Pancreas (tissue), 10 donors: ENCODE data around the gene PGBD4. TPM values are rescaled to one million over a fixed set of nuclear protein-coding genes. Genes with fewer than 3 reads are reported as not detected.
"Not testable (repeated sequence)": the region's sequence is repeated elsewhere in the genome, so short reads cannot be mapped to it uniquely, and the experiment has no call there.

Experiments used
- ATAC-seq, 4 donors: fragments of 200-7000 bp; cut with Tn5 transposase; one replicate each; pipeline versions ENCODE4 v1.8.0 to v1.9.1; 2020; ENCODE audit warnings: mild to moderate bottlenecking in 4 of 4, moderate library complexity in 4 of 4
- DNase-seq, 6 donors: peaks; one replicate each; pipeline ENCODE4 v3.0.0-alpha.2; 2020
- FAIRE-seq: peaks from 2 replicates; lab custom pipeline; 2012; peaks lifted over from hg19 to GRCh38; lab: Jason Lieb, UNC
- H3K27ac ChIP-seq, 4 donors: fragments of 200-600 bp; sonication (generic); 1 replicate in 3 of 4; 2 replicates in 1 of 4; pipeline versions ENCODE4 v1.5.0 to v1.8.0; 2020
- H3K27me3 ChIP-seq, 4 donors: fragments of 200-600 bp; one replicate each; pipeline ENCODE4 v1.8.0; 2021
- H3K36me3 ChIP-seq, 3 donors: fragments of 200-600 bp; sonication (generic) in 1 of 3; one replicate each; pipeline versions ENCODE4 v1.5.0 to v1.8.0; 2020 to 2021
- H3K4me1 ChIP-seq, 3 donors: fragments of 200-600 bp; one replicate each; pipeline ENCODE4 v1.8.0; 2021
- H3K4me3 ChIP-seq, 4 donors: fragments of 200-600 bp; sonication (generic) in 2 of 4; one replicate each; pipeline versions ENCODE4 v1.5.0 to v1.8.0; 2020 to 2021
- H3K9me3 ChIP-seq, 4 donors: fragments of 200-600 bp; one replicate each; pipeline ENCODE4 v1.8.0; 2021
- CTCF ChIP-seq, 4 donors: fragments of 200-600 bp; sonication (generic) in 3 of 4; IDR thresholded peaks; one replicate each; pipeline versions ENCODE4 v1.5.0 to v1.8.0; 2021; ENCODE audit warnings: antibody characterized with exemption in 4 of 4
- WGBS, 2 donors: extraction: QIAGEN DNeasy Blood & Tissue Kit; methylation state at CpG; one replicate each; pipeline ENCODE4 v1.1.7; 2013; 5-methylcytosine and 5-hydroxymethylcytosine counted together
- intact Hi-C, 3 donors: fragments of 100-400 bp; cut with DNase I; formaldehyde crosslinking; loops; one replicate each; pipeline versions ENCODE4 v1.11.1 to v1.14.2; 2022
- polyA plus RNA-seq, 2 donors: library from polyadenylated mRNA; stranded (reverse); fragments of 200-250 nt; gene quantifications; one replicate each; pipeline ENCODE4 v1.2.3, GENCODE V29; 2013
- total RNA-seq, 6 donors: library from RNA; stranded (reverse); fragmentation: NEBNext Ultra II Directional in 4 of 6; extraction: Animal tissue kit (Norgen Biotek cat#: 25700) in 4 of 6; gene quantifications; one replicate each; pipeline versions ENCODE4 v1.2.1 to v1.2.4, GENCODE V29; 2021 to 2023
- donor health status: healthy with polysubstance abuse.
- donor health status: DM: no; HTN: no; CAD: no; lungs with moderate emphysema.
- donor health status: DM: no; HTN: no; CAD: no.
- donor health status: control.
- donor health status: control.
- donor health status: Bipolar disorder and iron deficiency.
- donor health status: DM: yes; HTN: yes; CAD: no.
- donor health status: DM: no; HTN: no; CAD: no.
- donor health status: DM: no; HTN: no; CAD: no.
- donor health status: DM: yes; HTN: yes; CAD: no.

Gene PGBD4
- total and polyA plus RNA-seq, 8 donors = 0.37 to 1.1 (median 0.59) TPM

GRCh38 chr15:34116620-34117019 lies 14.7 kb downstream of the PGBD4 start:
- Histone ChIP-seq H3K27ac (no peak overlapping the region), H3K4me3 (no peak overlapping the region), H3K36me3 (no peaks in the 10 kb centered on the region), H3K9me3 (no peaks in the 10 kb centered on the region), H3K27me3 (no peaks in the 10 kb centered on the region), H3K4me1 (no peaks in the 10 kb centered on the region)
- TF ChIP-seq CTCF (IDR thresholded peaks at IDR 0.05) = no peak
- no peak for DNase-seq
- 33 to 38% methylated on average over 2 of the region's 2 CpGs for WGBS, 2 donors
- no peak for ATAC-seq
- intact Hi-C loops = loop anchor here in 1 of 3 donors (10.0 kb wide), 1 partner anchor 88 kb away; no protein-coding TSS in a partner anchor
- no peak for FAIRE-seq

- FAIRE-seq (no peak), ATAC-seq (no peak), DNase-seq (no peak)
- H3K27ac ChIP-seq = no peak overlapping the region
- no peaks in the 10 kb centered on the region for H3K36me3 ChIP-seq
- no peaks in the 10 kb centered on the region for H3K9me3 ChIP-seq
- intact Hi-C loops = loop anchor here in 1 of 3 donors (10.0 kb wide), 1 partner anchor 86 kb away; no protein-coding TSS in a partner anchor
- no peak overlapping the region for H3K4me3 ChIP-seq
- 62 to 70% methylated on average over 4 of the region's 4 CpGs for WGBS, 2 donors
- H3K27me3 ChIP-seq = no peaks in the 10 kb centered on the region
- no peak for TF ChIP-seq CTCF (IDR thresholded peaks at IDR 0.05)
- H3K4me1 ChIP-seq = no peaks in the 10 kb centered on the region
Measured at GRCh38 chr15:34119291-34119690, 17.4 kb downstream of the PGBD4 start.

GRCh38 chr15:34120420-34120819 lies 18.5 kb downstream of the PGBD4 start:
- H3K4me3 ChIP-seq, intact Hi-C loops, ATAC-seq, H3K9me3 ChIP-seq, H3K4me1 ChIP-seq, H3K27ac ChIP-seq, H3K27me3 ChIP-seq, FAIRE-seq, H3K36me3 ChIP-seq, DNase-seq: not testable (repeated sequence)
- WGBS, 2 donors = 38 to 49% methylated on average over 2 of the region's 2 CpGs

- ATAC-seq, H3K4me3 ChIP-seq, DNase-seq, H3K4me1 ChIP-seq, H3K9me3 ChIP-seq, H3K27me3 ChIP-seq, H3K36me3 ChIP-seq, FAIRE-seq, H3K27ac ChIP-seq, intact Hi-C loops: not testable (repeated sequence)
- WGBS, 2 donors = 84 to 87% methylated on average over 12 of the region's 12 CpGs
Measured at GRCh38 chr15:34121786-34122185, 19.9 kb downstream of the PGBD4 start.

- intact Hi-C loops = no loop called here
- no peaks in the 10 kb centered on the region for H3K36me3 ChIP-seq
- H3K4me3 ChIP-seq = no peak overlapping the region
- H3K9me3 ChIP-seq = no peaks in the 10 kb centered on the region
- no peaks in the 10 kb centered on the region for H3K4me1 ChIP-seq
- H3K27ac ChIP-seq = no peak overlapping the region
- WGBS, 2 donors = 24% methylated on average over 6 of the region's 6 CpGs
- FAIRE-seq (no peak), ATAC-seq (peak in 1 of 4 donors; percentile 18), DNase-seq (no peak)
- no peaks in the 10 kb centered on the region for H3K27me3 ChIP-seq
- TF ChIP-seq CTCF (IDR thresholded peaks at IDR 0.05) = no peak
Measured at GRCh38 chr15:34122771-34123183, 20.9 kb downstream of the PGBD4 start.

GRCh38 chr15:34124651-34125050 lies 22.8 kb downstream of the PGBD4 start:
- TF ChIP-seq CTCF (IDR thresholded peaks at IDR 0.05) = no peak
- H3K27me3 ChIP-seq = no peaks in the 10 kb centered on the region
- H3K4me3 ChIP-seq = no peak overlapping the region
- no peak overlapping the region for H3K27ac ChIP-seq
- H3K4me1 ChIP-seq = no peaks in the 10 kb centered on the region
- ATAC-seq = no peak
- FAIRE-seq = no peak
- 65 to 71% methylated on average over 4 of the region's 4 CpGs for WGBS, 2 donors
- no peaks in the 10 kb centered on the region for H3K9me3 ChIP-seq
- DNase-seq = no peak
- intact Hi-C loops = no loop called here
- no peaks in the 10 kb centered on the region for H3K36me3 ChIP-seq
